Panc1 (cell line): Measurements from ENCODE around the gene RIPK3. TPM values are rescaled to one million over a fixed set of nuclear protein-coding genes. Genes with fewer than 3 reads are reported as not detected.
A peak's percentile ranks its signal among the peaks of the same experiment; 100 is the strongest.

Experiments used
- ATAC-seq: fragments of 200-7000 bp; cut with Tn5 transposase; 2 replicates; pipeline ENCODE4 v1.9.1; 2020; ENCODE audit warnings: mild to moderate bottlenecking, moderate library complexity
- Bru-seq: library from RNA; stranded (reverse); fragments of 400-500 nt; gene quantifications from one replicate; lab custom pipeline; 2021; lab: Mats Ljungman, UMichigan
- BruChase-seq, 2 experiments: library from RNA; stranded (reverse); fragments of 400-500 nt; gene quantifications; one replicate each; lab custom pipeline; 2021; lab: Mats Ljungman, UMichigan
- BruUV-seq: library from RNA; stranded (reverse); fragments of 400-500 nt; replicated peaks from 2 replicates; lab custom pipeline; 2021; lab: Mats Ljungman, UMichigan
- CTCF ChIA-PET: fragments of 300-600 bp; sonication (Branson Sonifier 250); formaldehyde crosslinking; loops from one replicate; lab custom pipeline; 2022; ENCODE audit warnings: antibody characterized with exemption; lab: Charles Lee
- POLR2A ChIA-PET: fragments of 300-600 bp; sonication (Branson Sonifier 250); formaldehyde crosslinking; loops from one replicate; lab custom pipeline; 2022; ENCODE audit warnings: antibody characterized with exemption; lab: Charles Lee
- DNase-seq: peaks from one replicate; pipeline ENCODE4 v3.0.0-alpha.2; 2010; ENCODE audit warnings: low read depth, low spot score
- H3K27ac ChIP-seq: 2 replicates; pipeline ENCODE4 v1.5.1; 2011; ENCODE audit warnings: mild to moderate bottlenecking, low read length, inconsistent platforms
- H3K27me3 ChIP-seq: fragments of 200-500 bp; sonication (Bioruptor generic); 2 replicates; pipeline ENCODE4 v1.6.0; 2014; ENCODE audit warnings: low read length, inconsistent platforms; ENCODE audit not compliant: control insufficient read depth, insufficient read depth
- H3K36me3 ChIP-seq: fragments of 200-500 bp; sonication (Bioruptor generic); 2 replicates; pipeline ENCODE4 v1.5.1; 2014; ENCODE audit warnings: inconsistent platforms, mild to moderate bottlenecking, low read length, moderate library complexity; ENCODE audit not compliant: control insufficient read depth, insufficient read depth
- H3K4me1 ChIP-seq: 2 replicates; pipeline ENCODE4 v1.5.1; 2011; ENCODE audit warnings: inconsistent platforms, mild to moderate bottlenecking, low read length, moderate library complexity; ENCODE audit not compliant: control insufficient read depth, insufficient read depth
- H3K4me3 ChIP-seq, 2 experiments: 2 replicates each; pipeline ENCODE4 v1.5.1; 2011 to 2012; ENCODE audit warnings: low read depth in 2 of 2, low read length in 2 of 2, mild to moderate bottlenecking in 2 of 2, inconsistent platforms in 1 of 2, moderate library complexity in 1 of 2
- H3K9me3 ChIP-seq: fragments of 200-500 bp; sonication (Bioruptor generic); 2 replicates; pipeline ENCODE4 v1.5.1; 2014; ENCODE audit warnings: low read depth, mild to moderate bottlenecking, inconsistent platforms, low read length, moderate library complexity; ENCODE audit not compliant: control insufficient read depth, insufficient read depth
- CTCF ChIP-seq: fragments of 450-650 bp; IDR thresholded peaks from 2 replicates; pipeline ENCODE4 v1.5.1; 2017; ENCODE audit warnings: mild to moderate bottlenecking
- POLR2AphosphoS5 ChIP-seq: IDR thresholded peaks from 2 replicates; pipeline ENCODE4 v1.6.1; 2012; ENCODE audit warnings: mild to moderate bottlenecking, low read depth, low read length, moderate library complexity
- REST ChIP-seq, 2 experiments: IDR thresholded peaks; 2 replicates each; pipeline ENCODE4 v1.6.1; 2011 to 2012; ENCODE audit warnings: low read depth in 2 of 2, control low read depth in 1 of 2, low read length in 1 of 2, mild to moderate bottlenecking in 1 of 2, moderate library complexity in 1 of 2; ENCODE audit not compliant: insufficient read depth in 1 of 2
- SIN3A ChIP-seq: IDR thresholded peaks from 2 replicates; pipeline ENCODE4 v1.6.1; 2012; ENCODE audit warnings: low read depth, mild to moderate bottlenecking, low read length, moderate library complexity, borderline replicate concordance; ENCODE audit not compliant: insufficient read depth
- TCF7L2 ChIP-seq: IDR thresholded peaks from 2 replicates; pipeline ENCODE4 v1.6.1; 2011; ENCODE audit warnings: mild to moderate bottlenecking, low read depth, low read length, inconsistent platforms
- in situ Hi-C: cut with HindIII; loops from 2 replicates; pipeline ENCODE4 v1.10.0; 2016; ENCODE audit warnings: low sequenced_read_pairs, low pct_unique_long_range_greater_than_20kb
- intact Hi-C: fragments of 100-400 bp; cut with micrococcal nuclease; formaldehyde crosslinking; loops from one replicate; pipeline ENCODE4 v1.10.0; 2022; ENCODE audit not compliant: unreplicated experiment
- long read RNA-seq: library from polyadenylated mRNA; unstranded; transcript quantifications from one replicate; pipeline ENCODE4 v2.0.0, GENCODE V29; 2021; ENCODE audit not compliant: unreplicated experiment
- polyA plus RNA-seq: library from polyadenylated mRNA; unstranded; fragments of >200 nt; gene quantifications from one replicate; pipeline ENCODE4 v1.2.1, GENCODE V29; 2012; ENCODE audit warnings: missing spikeins; ENCODE audit not compliant: insufficient read length
- total RNA-seq: library from RNA; stranded (reverse); gene quantifications from one replicate; pipeline ENCODE4 v1.2.1, GENCODE V29; 2021; ENCODE audit not compliant: unreplicated experiment

RIPK3 gene
- not detected for total RNA-seq
- not detected for polyA plus RNA-seq
- Bru-seq, nascent RNA = not detected
- BruChase-seq, experiment 1, labeled RNA remaining after a 2-hour chase = percentile 19 among the genes with signal in this experiment
- not detected for BruChase-seq, experiment 2, labeled RNA remaining after a 6-hour chase
- long read RNA-seq = 0 reads

- Histone ChIP-seq H3K9me3 (no peaks in the 10 kb centered on the region), H3K36me3 (no peaks in the 10 kb centered on the region), H3K4me1 (no peaks in the 10 kb centered on the region), H3K27me3 (no peaks in the 10 kb centered on the region; the same call in 1 of the 2 replicates), H3K4me3 (no peak within 1 kb of the TSS), H3K27ac (no peak within 1 kb of the TSS)
- ChIA-PET CTCF (interaction anchor here (0.5 kb wide), 1 partner anchor 95 kb away, joined by 3 read pairs; no protein-coding TSS in a partner anchor), POLR2A (no interaction called here)
- DNase-seq (no peak), ATAC-seq (no peak)
- TF ChIP-seq POLR2AphosphoS5 (no peak), TCF7L2 (no peak), REST (IDR thresholded peaks at IDR 0.05; ENCODE audit: insufficient read depth in 1 of 2, low read depth in 2 of 2, low read length in 1 of 2) (no peak), SIN3A (no peak), CTCF (no peak)
- in situ Hi-C loops (loop anchor here (10.0 kb wide), 1 partner anchor 95 kb away; no protein-coding TSS in a partner anchor), intact Hi-C loops (no loop called here)
- no TSS peak for BruUV-seq
Observed at GRCh38 chr14:24339284-24340151, at the start of gene RIPK3. Gene RIPK3, minus strand, starts transcription at chr14:24339991. Its CDS starts 165 bp downstream, at chr14:24339826.

GRCh38 chr14:24389226-24389848 is 49.5 kb upstream of the RIPK3 start:
- ChIA-PET POLR2A (no interaction called here), CTCF (no interaction called here)
- Histone ChIP-seq H3K27ac (no peak overlapping the region), H3K36me3 (no peaks in the 10 kb centered on the region), H3K27me3 (peaks cover 2% of the 10 kb centered on the region; the same call in 1 of the 2 replicates), H3K4me3 (no peak overlapping the region), H3K9me3 (no peaks in the 10 kb centered on the region), H3K4me1 (no peaks in the 10 kb centered on the region)
- TF ChIP-seq TCF7L2 (no peak), POLR2AphosphoS5 (no peak), SIN3A (no peak), REST (IDR thresholded peaks at IDR 0.05; ENCODE audit: insufficient read depth in 1 of 2, low read depth in 2 of 2, low read length in 1 of 2) (no peak), CTCF (no peak)
- DNase-seq (no peak), ATAC-seq (no peak)
- BruUV-seq = no TSS peak
- in situ Hi-C loops (no loop called here), intact Hi-C loops (no loop called here)
